Endothelial cell of umbilical vein (primary cell): ENCODE measurements around the gene DNM2.

Source experiments
- CTCF ChIP-seq, 2 donors: IDR thresholded peaks; 1 replicate in 1 of 2; 2 replicates in 1 of 2; pipeline ENCODE4 v1.5.1; 2011; ENCODE audit warnings: low read length in 2 of 2, mild to moderate bottlenecking in 2 of 2, moderate library complexity in 2 of 2, control low read depth in 1 of 2, inconsistent platforms in 1 of 2, low read depth in 1 of 2; ENCODE audit not compliant: insufficient read depth in 1 of 2; ENCODE audit errors: extremely low read depth in 1 of 2
- EZH2 ChIP-seq: IDR thresholded peaks from 2 replicates; pipeline ENCODE4 v1.6.1; 2012; ENCODE audit warnings: borderline replicate concordance, low read depth, mild to moderate bottlenecking, moderate library complexity, low read length, inconsistent platforms; ENCODE audit not compliant: severe bottlenecking
- MYC ChIP-seq: IDR thresholded peaks from one replicate; pipeline ENCODE4 v1.6.1; 2011; ENCODE audit warnings: mild to moderate bottlenecking, low read depth, low read length
- POLR2A ChIP-seq: IDR thresholded peaks from 2 replicates; pipeline ENCODE4 v1.6.1; 2012; ENCODE audit warnings: low read depth, mild to moderate bottlenecking, control low read depth, low read length
- POLR2AphosphoS5 ChIP-seq: IDR thresholded peaks from 2 replicates; pipeline ENCODE4 v1.6.1; 2012; ENCODE audit warnings: low read depth, mild to moderate bottlenecking, control low read depth, low read length, moderate library complexity; ENCODE audit not compliant: insufficient read depth
- TF ChIP-seq, protein P1 (sequence below): IDR thresholded peaks from 2 replicates; pipeline ENCODE4 v1.6.1; 2011; ENCODE audit not compliant: insufficient read depth, insufficient read length

DNA sequence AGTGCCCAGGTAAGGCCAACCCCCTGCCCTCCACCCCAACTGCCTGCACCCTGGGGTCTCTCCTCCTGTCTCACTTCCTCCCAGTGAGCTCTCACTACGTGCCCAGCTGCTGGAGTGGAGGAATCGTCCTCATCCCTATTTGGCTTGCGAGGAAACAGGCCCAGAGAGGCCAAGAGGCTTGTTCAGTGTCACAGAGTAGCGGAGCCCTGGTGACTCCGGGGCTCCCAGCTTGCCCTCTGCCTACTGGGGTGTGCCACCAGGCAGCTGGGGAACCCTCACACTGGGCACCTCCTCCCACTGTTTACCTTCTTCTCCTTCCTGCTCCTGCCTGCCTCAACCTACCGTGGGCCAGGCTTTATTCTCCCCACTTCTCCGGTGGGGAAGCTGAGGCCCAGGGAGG, 112.5 kb downstream of the DNM2 start:
- TF ChIP-seq CTCF (IDR thresholded peaks at IDR 0.05; ENCODE audit: extremely low read depth in 1 of 2, insufficient read depth in 1 of 2, low read depth in 1 of 2, low read length in 2 of 2) (no peak), EZH2 (no peak), MYC (no peak), POLR2A (no peak), POLR2AphosphoS5 (no peak)
- TF ChIP-seq, protein P1, sequence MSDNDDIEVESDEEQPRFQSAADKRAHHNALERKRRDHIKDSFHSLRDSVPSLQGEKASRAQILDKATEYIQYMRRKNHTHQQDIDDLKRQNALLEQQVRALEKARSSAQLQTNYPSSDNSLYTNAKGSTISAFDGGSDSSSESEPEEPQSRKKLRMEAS = no peak
